Measurements from ENCODE around the gene SMAD2.

SMAD2 gene

GRCh38 chr18:47932603-47933002 is 2.1 kb upstream of the SMAD2 start:
- no peak for DNase-seq (ENCODE audit: extremely low spot score, insufficient read length, low read depth)
- FAIRE-seq, result no peak

GRCh38 chr18:47932190-47932589 is 1.7 kb upstream of the SMAD2 start:
- no peak for DNase-seq (ENCODE audit: extremely low spot score, insufficient read length, low read depth)
- no peak for FAIRE-seq

DNA sequence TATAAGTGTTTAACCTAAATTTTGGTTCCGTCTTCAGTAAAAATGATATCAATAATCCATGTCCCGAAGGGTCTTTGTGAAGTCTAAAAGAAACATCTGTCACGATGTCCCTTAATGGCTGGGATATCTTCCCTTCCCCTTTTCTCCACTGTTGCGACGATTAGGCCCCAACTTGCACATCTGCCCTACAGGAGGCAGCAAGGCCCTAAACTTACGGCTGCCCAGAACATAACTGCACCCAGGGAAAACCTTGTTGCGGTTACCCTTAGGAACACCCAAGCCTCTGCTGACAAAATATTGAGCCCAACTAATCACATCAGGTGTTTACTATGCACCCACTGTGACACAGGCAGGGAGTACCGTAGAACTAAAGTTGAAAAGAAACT is 1.3 kb upstream of the SMAD2 start:
- DNase-seq (ENCODE audit: extremely low spot score, insufficient read length, low read depth), result no peak
- no peak for FAIRE-seq

GRCh38 chr18:47930931-47931717 is 665 bp upstream of the SMAD2 start:
- FAIRE-seq, result peak; percentile 88

GRCh38 chr18:47929681-47930198 is 719 bp downstream of the SMAD2 start:
- FAIRE-seq, result peak; percentile 72
- no peak for DNase-seq (ENCODE audit: extremely low spot score, insufficient read length, low read depth)

More at GRCh38 chr18:47930931-47931717, 665 bp upstream of the SMAD2 start:
- DNase-seq (ENCODE audit: extremely low spot score, insufficient read length, low read depth), result peak; percentile 80

DNA sequence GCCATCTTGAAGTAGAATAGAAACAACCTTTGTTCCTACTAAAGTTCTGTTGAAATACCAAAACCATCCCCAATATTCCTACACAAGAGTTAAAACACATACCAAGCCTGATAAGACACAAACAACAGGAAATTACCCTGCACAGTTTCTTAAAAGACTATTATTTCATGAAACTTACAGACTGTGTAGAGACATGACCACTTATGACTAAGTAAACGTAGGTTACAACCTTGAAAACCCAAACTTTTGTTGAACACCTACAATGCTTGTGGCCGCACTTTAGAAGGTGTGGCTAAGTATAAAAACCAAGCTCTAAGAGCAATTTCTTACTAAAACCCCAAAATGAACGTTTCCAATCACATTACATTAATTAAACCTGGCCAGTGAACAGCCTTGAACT is 2.0 kb downstream of the SMAD2 start:
- no peak for DNase-seq (ENCODE audit: extremely low spot score, insufficient read length, low read depth)

GRCh38 chr18:47926101-47926850 is 4.2 kb downstream of the SMAD2 start:
- DNase-seq (ENCODE audit: extremely low spot score, insufficient read length, low read depth) (no peak), FAIRE-seq (no peak)

More for the DNA sequence above, 2.0 kb downstream of the SMAD2 start:
- no peak for FAIRE-seq

GRCh38 chr18:47919916-47920315 is 10.5 kb downstream of the SMAD2 start:
- no peak for FAIRE-seq
- no peak for DNase-seq (ENCODE audit: extremely low spot score, insufficient read length, low read depth)

DNA sequence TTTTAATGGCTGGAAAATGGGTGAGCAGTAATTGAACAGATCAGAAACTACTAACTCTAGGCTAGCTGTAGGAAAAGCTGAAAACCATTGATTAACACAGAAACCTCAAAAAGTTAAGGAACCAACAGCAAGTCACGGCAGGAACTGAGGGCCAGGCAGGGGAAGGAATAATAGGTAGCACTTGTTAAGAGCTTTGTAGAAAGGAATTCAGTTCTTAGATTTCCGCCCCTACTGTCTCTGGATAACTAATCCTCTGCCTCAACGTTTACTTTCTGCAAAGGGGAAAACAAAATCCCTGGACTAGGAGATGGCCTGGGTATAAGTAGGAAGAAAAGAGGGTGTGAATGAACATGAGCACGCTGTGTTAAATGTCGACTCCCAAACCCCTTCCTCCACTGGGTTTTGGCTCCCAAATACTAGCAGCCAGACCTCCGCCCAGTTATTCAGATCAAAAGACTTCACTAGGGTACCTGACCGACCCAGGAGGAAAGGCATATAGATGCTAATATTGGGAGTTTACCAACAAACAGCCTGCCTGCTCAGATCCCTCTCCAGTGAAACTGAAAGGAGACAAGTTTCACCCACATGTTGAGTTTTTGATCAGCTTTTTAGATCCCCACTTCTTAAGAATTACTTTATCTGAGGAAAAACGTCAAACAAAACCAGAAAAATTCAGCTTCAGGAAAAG is 12.4 kb downstream of the SMAD2 start:
- DNase-seq (ENCODE audit: extremely low spot score, insufficient read length, low read depth) (peak; percentile 15), FAIRE-seq (peak; percentile 86)

DNA sequence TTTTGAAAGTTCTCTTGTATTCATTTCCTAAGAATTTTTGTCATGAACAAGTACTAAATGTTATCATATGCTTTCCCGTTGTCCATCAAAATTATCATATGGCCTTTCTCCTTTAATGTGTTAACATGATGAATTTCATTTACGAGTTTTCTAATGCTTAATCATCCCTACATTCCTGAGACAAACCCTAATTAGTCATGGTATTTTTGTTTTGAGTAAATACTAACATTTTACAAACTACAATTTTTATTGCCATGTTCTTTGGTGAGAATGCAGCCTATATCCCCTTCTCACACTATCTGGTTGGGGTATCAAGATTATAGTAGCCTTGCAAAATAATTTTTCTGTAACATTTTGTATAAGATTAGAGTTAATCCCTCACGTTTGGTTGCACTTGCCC is 14.5 kb downstream of the SMAD2 start:
- FAIRE-seq, result no peak
- no peak for DNase-seq (ENCODE audit: extremely low spot score, insufficient read length, low read depth)

DNA sequence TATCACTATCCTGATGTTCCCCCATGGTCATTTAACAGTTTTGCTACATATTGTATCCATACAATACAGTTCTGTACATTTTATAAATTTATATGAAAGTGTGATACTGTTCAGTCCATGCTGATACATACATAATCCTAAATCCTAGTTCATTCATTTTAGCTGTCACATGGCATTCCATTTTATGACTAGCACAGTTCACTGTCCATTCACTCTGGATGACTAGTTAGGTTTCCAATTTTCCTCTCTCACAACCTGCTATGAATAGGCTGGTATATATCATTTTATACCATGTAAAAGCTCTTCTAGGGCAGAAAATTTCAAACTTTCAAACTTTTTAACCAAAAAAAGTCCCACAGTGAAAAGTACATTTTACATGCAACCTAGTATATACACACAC is 15.2 kb downstream of the SMAD2 start:
- FAIRE-seq (no peak), DNase-seq (ENCODE audit: extremely low spot score, insufficient read length, low read depth) (no peak)

GRCh38 chr18:47912794-47913585 is 17.5 kb downstream of the SMAD2 start:
- DNase-seq (ENCODE audit: extremely low spot score, insufficient read length, low read depth) (no peak), FAIRE-seq (no peak)

DNA sequence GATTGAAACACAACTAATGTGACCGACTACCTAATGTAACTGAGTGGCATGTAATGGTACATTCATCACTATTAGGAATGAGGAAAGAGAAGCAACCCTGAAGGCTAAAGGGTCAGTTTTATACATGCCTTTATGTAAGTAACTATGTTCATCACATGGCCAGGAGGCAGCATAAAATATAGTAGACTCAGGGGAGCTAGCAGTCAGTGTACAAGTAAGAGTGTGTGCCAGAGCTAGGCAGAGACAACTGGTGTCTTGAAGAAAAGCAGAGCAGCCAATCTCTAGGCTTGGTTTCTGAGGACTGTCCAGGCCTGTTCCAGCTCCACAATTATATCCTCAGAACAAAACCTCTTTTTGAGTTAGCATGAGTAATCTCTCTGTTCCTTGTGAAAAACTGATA is 18.1 kb downstream of the SMAD2 start:
- DNase-seq (ENCODE audit: extremely low spot score, insufficient read length, low read depth) (no peak), FAIRE-seq (no peak)

- FAIRE-seq (no peak), DNase-seq (ENCODE audit: extremely low spot score, insufficient read length, low read depth) (no peak)
Measured at GRCh38 chr18:47911877-47912276, 18.6 kb downstream of the SMAD2 start.

GRCh38 chr18:47909484-47909883 is 21.0 kb downstream of the SMAD2 start:
- no peak for DNase-seq (ENCODE audit: extremely low spot score, insufficient read length, low read depth)
- no peak for FAIRE-seq

GRCh38 chr18:47908592-47908991 is 21.9 kb downstream of the SMAD2 start:
- FAIRE-seq, result no peak
- DNase-seq (ENCODE audit: extremely low spot score, insufficient read length, low read depth), result no peak

DNA sequence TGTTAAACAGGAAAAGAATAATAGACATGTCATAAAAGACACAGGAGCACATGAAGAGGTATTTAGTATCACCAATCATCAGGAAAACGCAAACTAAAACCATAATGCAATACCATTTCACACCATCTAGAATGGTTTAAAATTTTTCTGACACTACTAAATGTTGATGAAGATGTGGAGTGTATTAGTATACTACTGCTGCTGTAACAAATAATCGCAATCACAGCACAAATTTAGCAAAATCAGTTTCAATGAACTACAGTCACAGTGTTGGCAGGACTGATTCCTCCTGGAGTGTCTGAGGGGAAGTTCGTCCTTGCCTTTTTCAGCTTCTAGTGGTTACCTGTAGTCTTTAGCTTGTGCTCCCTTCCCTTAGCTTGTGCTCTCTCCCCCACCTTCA is 24.1 kb downstream of the SMAD2 start:
- FAIRE-seq (no peak), DNase-seq (ENCODE audit: extremely low spot score, insufficient read length, low read depth) (no peak)

DNA sequence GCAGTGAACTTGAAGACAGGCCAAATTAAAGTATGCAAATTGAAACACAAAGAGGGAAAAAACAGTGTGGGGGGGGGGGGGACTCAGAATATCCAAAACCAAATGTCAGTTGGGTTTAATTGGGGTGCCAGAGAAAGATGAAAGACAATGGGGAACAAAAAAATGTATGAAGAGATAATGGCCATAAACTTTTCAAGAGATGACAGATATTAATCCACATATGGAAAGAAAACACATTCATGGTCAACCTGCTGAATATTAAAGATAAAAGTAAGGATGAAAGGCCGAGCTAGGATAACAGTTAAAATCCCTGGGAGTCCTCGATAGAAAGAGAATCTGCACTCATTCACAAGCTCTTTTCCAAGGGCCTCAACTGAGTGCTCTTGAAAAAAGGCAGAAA is 26.6 kb downstream of the SMAD2 start:
- no peak for FAIRE-seq
- no peak for DNase-seq (ENCODE audit: extremely low spot score, insufficient read length, low read depth)

GRCh38 chr18:47901624-47902362 is 28.7 kb downstream of the SMAD2 start:
- FAIRE-seq, result peak; percentile 82
- no peak for DNase-seq (ENCODE audit: extremely low spot score, insufficient read length, low read depth)
